ENCODE results near the gene POU4F1.
"Not testable (repeated sequence)": the region's sequence is repeated elsewhere in the genome, so short reads cannot be mapped to it uniquely, and the experiment has no call there.

POU4F1 gene

GRCh38 chr13:78603240-78603957 is at the start of gene POU4F1:
TSS of gene POU4F1 (minus strand) at chr13:78603552. CDS start at chr13:78603326, 226 bp downstream.
- DNase-seq = peak; percentile 92

GRCh38 chr13:78652651-78653050 is 49.3 kb upstream of the POU4F1 start:
- no peak for DNase-seq

- DNase-seq = no peak
Observed at GRCh38 chr13:78650717-78651083, 47.3 kb upstream of the POU4F1 start.

- peak; percentile 13 for DNase-seq
Observed at GRCh38 chr13:78649997-78650716, 46.8 kb upstream of the POU4F1 start.

GRCh38 chr13:78647109-78647678 is 43.8 kb upstream of the POU4F1 start:
- not testable (repeated sequence) for DNase-seq

- DNase-seq = no peak
Observed at GRCh38 chr13:78638216-78638615, 34.9 kb upstream of the POU4F1 start.

GRCh38 chr13:78636495-78636894 is 33.1 kb upstream of the POU4F1 start:
- no peak for DNase-seq

GRCh38 chr13:78632996-78633395 is 29.6 kb upstream of the POU4F1 start:
- no peak for DNase-seq

GRCh38 chr13:78631077-78631476 is 27.7 kb upstream of the POU4F1 start:
- DNase-seq = no peak

- DNase-seq = no peak
Observed at GRCh38 chr13:78630511-78630910, 27.2 kb upstream of the POU4F1 start.

- no peak for DNase-seq
Observed at GRCh38 chr13:78625384-78625783, 22.0 kb upstream of the POU4F1 start.

GRCh38 chr13:78623132-78623531 is 19.8 kb upstream of the POU4F1 start:
- DNase-seq = no peak

GRCh38 chr13:78620936-78621470 is 17.7 kb upstream of the POU4F1 start:
- peak; percentile 7 for DNase-seq

GRCh38 chr13:78618411-78618810 is 15.1 kb upstream of the POU4F1 start:
- no peak for DNase-seq

GRCh38 chr13:78611040-78611439 is 7.7 kb upstream of the POU4F1 start:
- DNase-seq = peak; percentile 6

- peak; percentile 17 for DNase-seq
Observed at GRCh38 chr13:78610381-78610883, 7.1 kb upstream of the POU4F1 start.

- peak; percentile 81 for DNase-seq
Observed at GRCh38 chr13:78609464-78610205, 6.3 kb upstream of the POU4F1 start.

GRCh38 chr13:78608688-78609463 is 5.5 kb upstream of the POU4F1 start:
- DNase-seq = peak; percentile 80

GRCh38 chr13:78608252-78608687 is 4.9 kb upstream of the POU4F1 start:
- DNase-seq = peak; percentile 62

GRCh38 chr13:78607409-78608251 is 4.3 kb upstream of the POU4F1 start:
- peak; percentile 73 for DNase-seq
